ENCODE data around the gene HDGFL1.

HDGFL1 gene

DNA sequence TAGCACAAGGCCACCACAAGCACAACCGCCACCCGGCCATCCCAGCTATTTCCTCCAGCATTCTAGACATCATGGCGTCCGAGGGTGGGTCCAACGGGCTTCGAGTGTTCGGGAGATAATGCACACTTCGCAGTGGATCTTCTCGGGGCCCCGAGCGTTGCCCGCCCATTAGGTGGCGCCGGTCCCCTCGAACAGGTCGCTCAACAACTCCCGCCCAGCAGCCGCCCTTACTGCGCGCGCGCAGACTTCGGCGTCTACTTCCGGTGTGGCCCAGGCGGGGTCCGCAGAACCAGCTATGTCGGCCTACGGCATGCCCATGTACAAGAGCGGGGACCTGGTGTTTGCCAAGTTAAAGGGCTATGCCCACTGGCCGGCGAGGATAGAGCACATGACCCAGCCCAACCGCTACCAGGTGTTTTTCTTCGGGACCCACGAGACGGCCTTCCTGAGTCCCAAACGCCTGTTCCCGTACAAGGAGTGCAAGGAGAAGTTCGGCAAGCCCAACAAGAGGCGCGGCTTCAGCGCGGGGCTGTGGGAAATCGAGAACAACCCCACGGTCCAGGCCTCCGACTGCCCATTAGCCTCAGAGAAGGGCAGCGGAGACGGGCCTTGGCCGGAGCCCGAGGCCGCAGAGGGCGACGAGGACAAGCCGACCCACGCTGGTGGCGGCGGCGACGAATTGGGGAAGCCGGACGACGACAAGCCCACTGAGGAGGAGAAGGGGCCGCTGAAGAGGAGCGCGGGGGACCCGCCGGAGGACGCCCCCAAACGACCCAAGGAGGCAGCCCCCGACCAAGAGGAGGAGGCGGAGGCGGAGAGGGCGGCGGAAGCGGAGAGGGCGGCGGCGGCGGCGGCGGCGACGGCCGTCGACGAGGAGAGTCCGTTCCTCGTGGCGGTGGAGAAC, at the start of gene HDGFL1:
Gene HDGFL1 (plus strand): TSS at position 286 of the 904 bp plus-strand sequence. CDS start 10 bp downstream, at position 296.
- H3K4me3 ChIP-seq (ENCODE audit: low read length) = no peak within 1 kb of the TSS
- H3K9me3 ChIP-seq (replicated peaks; ENCODE audit: insufficient read depth, low read length) = no peaks in the 10 kb centered on the region
- H3K4me2 ChIP-seq (ENCODE audit: low read depth, low read length) = no peak within 1 kb of the TSS
- H3K79me2 ChIP-seq (ENCODE audit: low read length) = no peaks in the 10 kb centered on the region
- no peaks in the 10 kb centered on the region for H3K36me3 ChIP-seq (replicated peaks; ENCODE audit: insufficient read depth, low read length)
- no peak for DNase-seq
- no peak for TF ChIP-seq EZH2 (optimal IDR thresholded peaks at IDR 0.05; ENCODE audit: low read depth, low read length)
- TF ChIP-seq EZH2phosphoT487 (IDR thresholded peaks at IDR 0.05; ENCODE audit: low read length) = no peak
- no peak for TF ChIP-seq CTCF (IDR thresholded peaks at IDR 0.05; ENCODE audit: low read length)
- H4K20me1 ChIP-seq (ENCODE audit: insufficient read depth, low read length) = no peaks in the 10 kb centered on the region
- no peak within 1 kb of the TSS for H2AFZ ChIP-seq (ENCODE audit: low read length)
- H3K27ac ChIP-seq (ENCODE audit: low read length) = peak within 1 kb of the TSS; percentile 22; the same call in 1 of the 2 replicates
- H3K27me3 ChIP-seq (replicated peaks; ENCODE audit: insufficient read depth, low read length) = no peaks in the 10 kb centered on the region
- no peaks in the 10 kb centered on the region for H3K9me2 ChIP-seq (replicated peaks; ENCODE audit: insufficient read depth, low read length)
- H3K9ac ChIP-seq (ENCODE audit: low read length) = no peak within 1 kb of the TSS
- H3F3A ChIP-seq (ENCODE audit: insufficient read depth, low read length) = no peaks in the 10 kb centered on the region
- H3K4me1 ChIP-seq (ENCODE audit: low read length) = no peaks in the 10 kb centered on the region

DNA sequence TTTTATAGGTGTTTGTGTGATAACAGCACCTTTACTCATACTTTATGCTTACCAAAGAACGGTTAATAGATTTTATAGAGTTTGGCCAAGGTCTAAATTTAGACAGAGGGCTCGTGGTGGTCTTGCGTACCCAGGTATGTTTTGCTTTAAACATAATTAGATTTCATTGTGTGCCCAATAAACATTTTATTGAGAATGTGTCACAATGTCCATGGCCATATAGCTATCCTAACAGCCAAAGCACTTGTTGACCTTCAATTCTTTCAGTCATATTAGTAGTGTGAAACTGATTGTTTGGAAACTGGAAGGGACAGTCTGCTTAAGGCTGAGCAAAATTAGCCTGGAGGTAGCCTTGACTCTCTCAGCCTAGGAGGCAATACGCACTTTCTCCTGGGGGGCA, 48.3 kb upstream of the HDGFL1 start:
- no peak for TF ChIP-seq EZH2phosphoT487 (IDR thresholded peaks at IDR 0.05; ENCODE audit: low read length)
- TF ChIP-seq CTCF (IDR thresholded peaks at IDR 0.05; ENCODE audit: low read length) = no peak
- TF ChIP-seq EZH2 (optimal IDR thresholded peaks at IDR 0.05; ENCODE audit: low read depth, low read length) = no peak
- no peaks in the 10 kb centered on the region for H3F3A ChIP-seq (ENCODE audit: insufficient read depth, low read length)

DNA sequence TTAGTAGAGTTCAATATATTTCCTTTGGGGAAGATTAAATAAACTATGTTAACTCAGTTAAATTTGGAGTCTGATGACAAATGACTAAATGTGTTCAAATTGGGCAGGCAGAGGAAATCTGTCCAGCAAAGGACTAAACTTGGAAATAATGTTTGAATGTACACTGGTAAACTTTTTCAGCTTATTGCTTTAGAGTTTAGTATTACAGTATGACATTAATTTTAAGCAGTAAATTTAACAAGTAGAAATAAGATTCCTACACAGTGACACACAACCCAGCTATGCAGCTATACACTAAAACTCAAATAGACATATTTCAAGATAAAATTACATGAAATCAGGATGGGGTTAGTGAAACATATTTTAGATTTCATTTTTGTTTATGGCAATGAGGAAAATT, 42.6 kb upstream of the HDGFL1 start:
- Histone ChIP-seq H3F3A (ENCODE audit: insufficient read depth, low read length) (no peaks in the 10 kb centered on the region), H3K27me3 (replicated peaks; ENCODE audit: insufficient read depth, low read length) (no peaks in the 10 kb centered on the region), H2AFZ (ENCODE audit: low read length) (no peak overlapping the region), H3K4me3 (ENCODE audit: low read length) (no peak overlapping the region), H3K27ac (ENCODE audit: low read length) (no peak overlapping the region), H3K9me2 (replicated peaks; ENCODE audit: insufficient read depth, low read length) (no peaks in the 10 kb centered on the region), H3K9me3 (replicated peaks; ENCODE audit: insufficient read depth, low read length) (no peaks in the 10 kb centered on the region), H3K9ac (ENCODE audit: low read length) (no peak overlapping the region), H3K36me3 (replicated peaks; ENCODE audit: insufficient read depth, low read length) (no peaks in the 10 kb centered on the region), H3K79me2 (ENCODE audit: low read length) (no peaks in the 10 kb centered on the region), H4K20me1 (ENCODE audit: insufficient read depth, low read length) (no peaks in the 10 kb centered on the region), H3K4me1 (ENCODE audit: low read length) (no peaks in the 10 kb centered on the region), H3K4me2 (ENCODE audit: low read depth, low read length) (no peak overlapping the region)
- TF ChIP-seq CTCF (IDR thresholded peaks at IDR 0.05; ENCODE audit: low read length) (no peak), EZH2phosphoT487 (IDR thresholded peaks at IDR 0.05; ENCODE audit: low read length) (no peak), EZH2 (optimal IDR thresholded peaks at IDR 0.05; ENCODE audit: low read depth, low read length) (no peak)
- DNase-seq = no peak

More for the DNA sequence above, 48.3 kb upstream of the HDGFL1 start:
- H3K27me3 ChIP-seq (replicated peaks; ENCODE audit: insufficient read depth, low read length) = no peaks in the 10 kb centered on the region
- H3K79me2 ChIP-seq (ENCODE audit: low read length) = no peaks in the 10 kb centered on the region
- H3K9me2 ChIP-seq (replicated peaks; ENCODE audit: insufficient read depth, low read length) = no peaks in the 10 kb centered on the region
- H2AFZ ChIP-seq (ENCODE audit: low read length) = no peak overlapping the region
- no peak overlapping the region for H3K4me2 ChIP-seq (ENCODE audit: low read depth, low read length)
- no peak overlapping the region for H3K27ac ChIP-seq (ENCODE audit: low read length)
- no peak overlapping the region for H3K9ac ChIP-seq (ENCODE audit: low read length)
- no peaks in the 10 kb centered on the region for H3K36me3 ChIP-seq (replicated peaks; ENCODE audit: insufficient read depth, low read length)
- H3K9me3 ChIP-seq (replicated peaks; ENCODE audit: insufficient read depth, low read length) = no peaks in the 10 kb centered on the region
- H3K4me1 ChIP-seq (ENCODE audit: low read length) = no peaks in the 10 kb centered on the region
- H3K4me3 ChIP-seq (ENCODE audit: low read length) = no peak overlapping the region
- no peaks in the 10 kb centered on the region for H4K20me1 ChIP-seq (ENCODE audit: insufficient read depth, low read length)
- DNase-seq = no peak

Measured in MM.1S (cell line).